GM21619 (cell line): ENCODE measurements around the gene GRIK5.

Experiments used
- ATAC-seq: cut with Tn5 transposase; IDR thresholded peaks from one replicate; pipeline ENCODE4 v1.9.1; 2021; ENCODE audit not compliant: unreplicated experiment

GRIK5 gene

DNA sequence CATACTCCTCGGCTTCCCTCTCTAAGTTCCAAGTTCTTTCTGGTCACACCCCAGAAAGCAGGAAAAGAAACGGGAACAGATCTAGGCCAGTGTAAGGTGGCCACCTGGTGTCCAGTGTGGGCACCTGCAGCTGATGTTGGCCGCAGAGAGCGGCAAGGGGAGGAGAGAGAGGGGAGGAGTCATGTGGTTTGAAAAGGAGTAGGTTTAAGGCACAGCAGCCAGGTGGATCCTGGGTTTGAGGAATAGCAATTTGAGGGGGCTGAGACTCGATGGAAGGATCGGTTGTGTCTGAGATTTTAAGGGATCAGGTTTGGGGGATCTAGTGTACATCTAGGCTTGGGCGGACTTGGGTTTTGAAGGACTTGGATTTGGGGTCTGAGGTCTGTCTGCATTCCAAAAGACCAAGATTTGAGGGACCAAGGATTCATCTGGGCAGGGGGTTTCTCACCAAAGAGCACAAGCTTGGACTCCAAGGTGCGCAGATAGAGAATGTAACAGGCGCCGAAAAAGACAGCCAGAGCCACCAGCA is 112.1 kb downstream of the GRIK5 start:
- ATAC-seq = no peak

DNA sequence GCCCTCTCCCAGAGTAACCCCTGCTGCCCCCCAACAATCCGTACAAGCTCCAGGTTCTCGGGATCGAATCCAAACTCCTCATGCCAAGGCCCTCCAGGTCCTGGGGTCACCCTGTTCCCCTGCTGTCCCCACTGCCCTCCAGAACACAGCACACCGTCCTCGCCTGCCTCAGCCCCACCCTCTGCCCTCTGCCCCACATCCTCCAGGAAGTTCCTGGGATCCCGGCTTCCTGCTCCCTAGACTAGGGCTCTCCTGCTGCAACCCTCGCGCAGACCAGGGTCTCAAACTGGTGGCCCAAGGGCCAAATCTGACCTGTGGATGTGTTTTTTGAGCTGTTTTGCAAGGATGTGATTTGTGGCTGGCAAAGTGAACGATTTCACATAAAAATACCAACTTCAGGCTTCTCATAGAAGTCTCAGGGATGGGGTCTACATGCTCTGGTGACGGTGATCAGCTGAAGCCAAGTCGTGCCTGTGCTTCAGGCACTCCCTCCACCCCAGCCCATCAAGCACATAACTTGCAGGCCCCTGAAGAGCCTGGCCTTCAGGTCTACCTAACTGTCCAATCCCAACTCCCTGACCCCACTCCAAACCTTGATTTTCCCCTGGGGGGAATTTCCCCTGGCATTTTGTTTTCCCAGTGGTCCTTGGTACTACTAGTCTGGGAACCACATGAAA is 112.7 kb downstream of the GRIK5 start:
- no peak for ATAC-seq

DNA sequence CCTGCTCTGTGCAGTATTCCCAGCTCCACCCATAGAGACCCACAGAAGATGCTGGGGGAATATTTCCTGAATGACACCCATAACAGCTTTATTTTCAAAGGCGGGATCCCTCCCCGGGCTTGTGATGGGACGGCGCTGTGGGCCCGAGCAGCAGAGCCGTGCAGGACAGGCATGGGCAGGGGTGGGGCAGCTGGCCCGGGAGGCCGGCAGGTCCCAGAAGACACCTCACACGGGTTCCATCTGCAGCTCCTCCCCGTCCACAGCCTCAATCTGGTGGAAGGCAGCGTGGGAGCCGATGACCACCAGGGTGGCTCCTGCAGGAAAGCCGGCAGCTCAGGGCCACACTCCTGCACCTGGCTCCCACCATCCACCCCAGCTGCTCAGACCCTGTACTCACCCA is 113.4 kb downstream of the GRIK5 start:
- ATAC-seq = no peak

DNA sequence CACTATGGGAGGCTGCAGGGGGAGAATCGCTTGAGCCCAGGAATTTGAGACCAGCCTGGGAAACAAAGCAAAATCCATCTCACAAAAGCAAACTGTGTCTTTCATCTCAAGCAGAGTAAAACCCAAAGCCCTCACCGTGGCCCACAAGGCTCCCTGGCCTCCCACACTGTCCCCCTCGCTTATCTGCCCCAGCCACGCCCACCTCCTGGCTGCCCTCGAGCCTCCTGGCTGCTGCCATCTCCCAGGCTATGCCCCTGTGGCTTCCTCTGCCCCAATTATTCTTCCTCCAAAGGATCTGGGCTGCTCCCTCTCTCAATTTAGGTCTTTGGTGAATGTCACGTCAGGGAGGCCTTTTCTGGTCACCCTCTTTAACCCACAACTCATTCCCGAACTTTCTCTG is 114.5 kb downstream of the GRIK5 start:
- no peak for ATAC-seq

DNA sequence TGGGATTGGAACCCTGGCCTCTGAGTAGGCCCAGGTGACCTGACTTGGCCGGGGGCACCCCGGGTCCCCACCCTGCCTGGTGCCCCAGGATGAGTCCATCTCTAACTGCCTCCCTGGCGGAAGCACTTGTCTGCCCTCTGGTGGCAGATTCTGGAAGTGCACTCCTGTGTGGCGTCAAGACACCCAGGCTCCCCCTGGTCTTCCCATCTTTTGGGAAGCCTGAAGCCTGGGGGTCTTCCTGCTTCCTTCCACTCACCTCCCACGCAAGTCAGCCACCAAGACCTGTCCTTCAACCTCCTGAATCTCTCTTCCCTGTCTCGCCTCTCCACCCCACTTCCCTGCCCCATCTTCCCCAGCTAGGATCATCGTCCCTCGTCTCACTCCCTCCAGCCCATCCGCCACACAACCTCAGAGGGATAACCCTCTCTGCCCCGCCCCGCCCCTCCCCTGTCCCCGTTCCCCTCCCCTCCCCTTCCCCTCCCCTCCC is 118.3 kb downstream of the GRIK5 start:
- no peak for ATAC-seq
